ENCODE results near the gene GALR3.
A peak's percentile ranks its signal among the peaks of the same experiment; 100 is the strongest.

GALR3 gene

DNA sequence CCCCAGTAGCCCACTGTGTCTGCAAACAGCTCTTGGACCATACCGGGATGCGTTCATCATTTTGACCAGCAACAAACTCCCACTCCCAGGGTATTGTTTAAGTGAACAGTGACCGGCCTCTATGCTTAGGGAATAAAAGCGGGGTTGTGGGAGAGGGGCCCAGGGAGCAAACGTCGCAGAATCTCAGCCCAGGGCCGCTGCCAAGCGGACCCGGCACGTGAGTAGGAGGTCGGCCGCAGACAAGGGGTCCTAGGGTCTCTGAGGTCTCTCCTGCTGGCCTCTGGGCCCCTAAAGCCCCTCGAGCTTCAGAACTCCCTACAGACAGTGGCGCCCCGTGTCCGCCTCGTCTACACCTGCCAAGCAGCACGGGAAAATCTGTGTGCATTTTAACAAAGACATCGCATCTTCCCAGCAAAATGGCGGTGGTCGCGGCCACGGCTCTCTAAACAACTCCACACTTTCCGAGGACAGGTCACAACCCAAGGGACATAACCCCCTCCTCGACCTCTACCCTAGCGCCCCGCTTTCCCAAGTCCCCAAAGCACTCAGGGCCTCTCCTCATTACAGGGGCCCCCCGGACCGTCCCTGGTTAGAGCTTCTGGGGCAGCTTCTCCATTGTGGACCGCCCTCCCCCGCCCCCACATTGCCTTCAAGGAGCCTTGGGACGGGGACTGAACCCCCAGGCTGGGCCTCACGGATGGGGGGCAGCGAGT lies 19.4 kb upstream of the GALR3 start:
- no peak for TF ChIP-seq CTCF (conservative IDR thresholded peaks at IDR 0.05; ENCODE audit: low read depth, low read length)
- DNase-seq (ENCODE audit: low read depth) = no peak
- no peak overlapping the region for H3K4me3 ChIP-seq (ENCODE audit: low read length)

DNA sequence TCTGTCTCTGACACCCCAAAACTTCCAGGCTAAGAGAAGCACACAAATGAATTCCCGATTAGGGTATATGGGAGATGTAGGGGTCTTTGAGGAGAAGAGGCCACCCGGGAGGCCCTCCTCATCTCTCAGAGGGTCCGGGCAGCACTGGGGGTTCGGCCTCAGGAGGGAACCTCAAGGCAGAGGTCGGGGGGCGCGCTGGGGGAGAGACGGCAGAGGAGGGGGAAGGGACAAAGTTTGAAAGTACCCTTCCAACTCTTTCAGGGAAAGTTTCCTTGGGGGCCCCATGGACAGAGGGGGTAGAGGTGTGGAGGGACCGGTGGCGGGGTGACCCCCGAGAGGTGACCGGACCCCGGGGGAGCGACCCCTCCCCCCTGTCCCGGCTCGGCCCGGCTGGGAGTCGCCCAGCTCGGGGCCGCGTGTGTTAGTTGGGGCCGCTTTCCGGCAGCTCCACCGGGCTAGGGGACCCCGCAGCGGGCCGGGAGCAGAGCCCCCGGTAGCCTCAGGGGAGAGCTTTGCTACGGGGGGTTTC lies 18.8 kb upstream of the GALR3 start:
- DNase-seq (ENCODE audit: low read depth) = no peak
- peak overlapping the region; percentile 36 for H3K4me3 ChIP-seq (ENCODE audit: low read length)
- no peak for TF ChIP-seq CTCF (conservative IDR thresholded peaks at IDR 0.05; ENCODE audit: low read depth, low read length)

DNA sequence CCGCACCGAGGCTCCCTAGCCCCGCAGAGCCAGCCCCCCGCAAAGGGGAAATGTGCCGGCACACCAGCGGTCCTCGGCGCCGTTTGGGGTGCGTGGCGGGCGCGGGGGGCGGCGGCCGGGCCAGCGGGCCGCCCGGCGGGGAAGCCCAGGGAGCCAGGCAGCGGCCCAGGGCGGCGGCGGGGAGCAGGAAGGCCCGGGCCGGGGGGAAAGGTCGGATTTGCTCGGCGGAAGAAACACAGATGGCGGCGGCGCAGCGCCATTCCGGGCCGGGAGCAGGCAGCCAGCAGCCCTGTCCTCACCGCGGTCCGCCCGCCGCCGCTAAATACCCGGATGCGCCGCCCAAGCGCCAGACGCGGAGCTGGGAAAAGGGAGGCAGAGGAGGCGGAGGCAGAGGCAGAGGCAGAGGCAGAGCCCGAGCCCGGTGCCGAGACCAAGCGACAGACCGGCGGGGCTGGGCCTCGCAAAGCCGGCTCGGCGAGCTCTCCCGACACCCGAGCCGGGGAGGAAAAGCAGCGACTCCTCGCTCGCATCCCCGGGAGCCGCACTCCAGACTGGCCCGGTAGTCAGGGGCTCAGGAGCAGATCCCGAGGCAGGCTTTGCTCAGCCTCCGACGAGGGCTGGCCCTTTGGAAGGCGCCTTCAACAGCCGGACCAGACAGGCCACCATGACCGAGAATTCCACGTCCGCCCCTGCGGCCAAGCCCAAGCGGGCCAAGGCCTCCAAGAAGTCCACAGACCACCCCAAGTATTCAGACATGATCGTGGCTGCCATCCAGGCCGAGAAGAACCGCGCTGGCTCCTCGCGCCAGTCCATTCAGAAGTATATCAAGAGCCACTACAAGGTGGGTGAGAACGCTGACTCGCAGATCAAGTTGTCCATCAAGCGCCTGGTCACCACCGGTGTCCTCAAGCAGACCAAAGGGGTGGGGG lies 18.0 kb upstream of the GALR3 start:
- DNase-seq (ENCODE audit: low read depth) = no peak
- peak overlapping the region; percentile 69 for H3K4me3 ChIP-seq (ENCODE audit: low read length)
- TF ChIP-seq CTCF (conservative IDR thresholded peaks at IDR 0.05; ENCODE audit: low read depth, low read length) = no peak

DNA sequence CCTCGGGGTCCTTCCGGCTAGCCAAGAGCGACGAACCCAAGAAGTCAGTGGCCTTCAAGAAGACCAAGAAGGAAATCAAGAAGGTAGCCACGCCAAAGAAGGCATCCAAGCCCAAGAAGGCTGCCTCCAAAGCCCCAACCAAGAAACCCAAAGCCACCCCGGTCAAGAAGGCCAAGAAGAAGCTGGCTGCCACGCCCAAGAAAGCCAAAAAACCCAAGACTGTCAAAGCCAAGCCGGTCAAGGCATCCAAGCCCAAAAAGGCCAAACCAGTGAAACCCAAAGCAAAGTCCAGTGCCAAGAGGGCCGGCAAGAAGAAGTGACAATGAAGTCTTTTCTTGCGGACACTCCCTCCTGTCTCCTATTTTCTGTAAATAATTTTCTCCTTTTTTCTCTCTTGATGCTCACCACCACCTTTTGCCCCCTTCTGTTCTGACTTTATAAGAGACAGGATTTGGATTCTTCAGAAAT lies 17.3 kb upstream of the GALR3 start:
- peak overlapping the region; percentile 69 for H3K4me3 ChIP-seq (ENCODE audit: low read length)
- no peak for DNase-seq (ENCODE audit: low read depth)
- TF ChIP-seq CTCF (conservative IDR thresholded peaks at IDR 0.05; ENCODE audit: low read depth, low read length) = no peak

GRCh38 chr22:37806409-37807333 lies 16.5 kb upstream of the GALR3 start:
- DNase-seq (ENCODE audit: low read depth) = no peak
- H3K4me3 ChIP-seq (ENCODE audit: low read length) = peak overlapping the region; percentile 69
- TF ChIP-seq CTCF (conservative IDR thresholded peaks at IDR 0.05; ENCODE audit: low read depth, low read length) = no peak

Data from retinal pigment epithelial cell (primary cell).